Fibroblast of lung (primary cell): ENCODE data around the gene PPP1R3C.

Source experiments
- EZH2 ChIP-seq: IDR thresholded peaks from 2 replicates; pipeline ENCODE4 v1.5.1; 2012; ENCODE audit warnings: low read length, control low read depth, mild to moderate bottlenecking; ENCODE audit errors: missing control alignments
- TF ChIP-seq, protein P1 (sequence below), 2 donors: IDR thresholded peaks in 1 of 2; conservative IDR thresholded peaks in 1 of 2; 1 replicate in 1 of 2; 2 replicates in 1 of 2; pipeline ENCODE4 v1.5.1; 2011 to 2012; ENCODE audit warnings: low read length in 2 of 2, control low read depth in 1 of 2, inconsistent platforms in 1 of 2, low read depth in 1 of 2, mild to moderate bottlenecking in 1 of 2

DNA sequence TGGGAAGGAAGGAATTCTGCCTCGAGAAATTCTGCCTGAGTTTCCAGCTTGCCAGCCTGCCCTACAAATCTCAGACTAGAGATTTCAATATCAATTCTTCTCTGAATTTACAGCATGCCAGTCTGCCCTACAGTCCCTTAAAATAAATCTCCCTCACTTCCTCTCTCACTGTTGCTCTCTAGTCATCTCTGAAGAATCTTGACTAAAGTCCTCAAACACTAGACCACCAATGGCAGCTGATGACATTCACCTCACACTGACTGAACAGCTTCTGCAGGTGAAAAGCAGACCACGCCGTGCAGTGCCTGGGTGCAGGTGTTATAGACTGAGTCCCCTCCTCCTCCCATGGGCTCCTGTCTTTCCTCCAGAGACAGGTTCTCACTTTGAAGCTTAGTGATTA lies 30.4 kb downstream of the PPP1R3C start:
- TF ChIP-seq, protein P1, sequence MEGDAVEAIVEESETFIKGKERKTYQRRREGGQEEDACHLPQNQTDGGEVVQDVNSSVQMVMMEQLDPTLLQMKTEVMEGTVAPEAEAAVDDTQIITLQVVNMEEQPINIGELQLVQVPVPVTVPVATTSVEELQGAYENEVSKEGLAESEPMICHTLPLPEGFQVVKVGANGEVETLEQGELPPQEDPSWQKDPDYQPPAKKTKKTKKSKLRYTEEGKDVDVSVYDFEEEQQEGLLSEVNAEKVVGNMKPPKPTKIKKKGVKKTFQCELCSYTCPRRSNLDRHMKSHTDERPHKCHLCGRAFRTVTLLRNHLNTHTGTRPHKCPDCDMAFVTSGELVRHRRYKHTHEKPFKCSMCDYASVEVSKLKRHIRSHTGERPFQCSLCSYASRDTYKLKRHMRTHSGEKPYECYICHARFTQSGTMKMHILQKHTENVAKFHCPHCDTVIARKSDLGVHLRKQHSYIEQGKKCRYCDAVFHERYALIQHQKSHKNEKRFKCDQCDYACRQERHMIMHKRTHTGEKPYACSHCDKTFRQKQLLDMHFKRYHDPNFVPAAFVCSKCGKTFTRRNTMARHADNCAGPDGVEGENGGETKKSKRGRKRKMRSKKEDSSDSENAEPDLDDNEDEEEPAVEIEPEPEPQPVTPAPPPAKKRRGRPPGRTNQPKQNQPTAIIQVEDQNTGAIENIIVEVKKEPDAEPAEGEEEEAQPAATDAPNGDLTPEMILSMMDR (conservative IDR thresholded peaks at IDR 0.05 in 1 of 2, IDR thresholded peaks at IDR 0.05 in 1 of 2; ENCODE audit: low read depth in 1 of 2, low read length in 2 of 2), result no peak
- no peak for TF ChIP-seq EZH2
